ENCODE data around the gene GIPC3. TPM values are rescaled to one million over a fixed set of nuclear protein-coding genes. Genes with fewer than 3 reads are reported as not detected.

GIPC3 gene
- total RNA-seq, 1 experiment from 2014 or later, result 0.34 TPM

DNA sequence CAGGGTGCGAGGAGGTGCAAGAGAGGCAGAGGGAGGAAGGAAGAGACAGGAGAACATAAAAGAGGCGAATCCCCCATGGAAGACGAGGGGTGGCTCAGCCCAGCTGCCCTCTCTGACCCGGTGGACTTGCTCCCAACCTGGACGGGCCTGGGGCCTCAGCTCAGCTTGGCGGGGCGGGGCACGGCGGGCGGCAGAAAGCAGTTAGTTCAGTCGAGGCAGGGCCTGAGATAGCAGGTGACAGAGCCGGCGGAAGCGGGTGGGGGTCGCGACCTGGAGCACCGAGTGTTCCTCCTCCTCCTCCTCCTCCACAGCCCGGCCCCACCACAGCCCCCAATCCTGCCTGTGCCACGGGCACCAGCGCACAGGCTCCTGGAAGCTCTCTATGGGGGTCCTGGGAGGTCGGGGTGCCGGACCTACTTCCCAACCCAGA is 48.3 kb downstream of the GIPC3 start:
- CTCF ChIA-PET, result no interaction called here

DNA sequence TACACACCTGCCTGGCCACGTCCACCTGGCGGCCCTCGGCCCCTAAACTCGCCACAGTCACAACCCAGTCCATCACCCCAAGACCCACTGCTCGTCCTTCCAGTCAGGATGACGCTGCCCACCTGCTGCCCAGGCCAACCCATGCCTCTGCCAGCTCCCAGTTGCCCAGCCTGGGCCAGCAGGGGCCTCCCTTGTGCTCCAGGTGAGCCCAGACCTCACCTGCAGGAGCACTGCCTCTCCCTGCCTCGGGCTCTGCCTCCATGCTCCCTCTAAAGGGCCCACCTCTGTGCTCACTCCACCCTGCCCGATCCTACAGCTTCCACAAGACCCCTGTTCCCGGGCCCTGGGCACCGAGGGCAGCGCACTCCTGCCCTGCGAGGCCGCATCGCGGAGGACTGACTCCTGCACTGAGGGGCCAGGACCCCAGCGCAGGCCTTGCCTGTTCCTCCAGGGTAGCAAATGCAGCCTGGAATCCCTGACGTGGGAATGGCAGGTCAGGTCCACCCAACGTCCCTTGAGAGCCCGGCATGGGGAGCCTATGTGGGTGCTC is 49.3 kb downstream of the GIPC3 start:
- no peaks in the 10 kb centered on the region for H3K9me3 ChIP-seq (ENCODE audit: low read depth, low read length, poor library complexity, severe bottlenecking)
- H3K36me3 ChIP-seq (ENCODE audit: insufficient read depth, low read length, poor library complexity, severe bottlenecking), result peaks cover 11% of the 10 kb centered on the region
- ChIA-PET POLR2A (ENCODE audit: low non-redundant PET) (no interaction called here), CTCF (interaction anchor here (0.7 kb wide), 1 partner anchor 51 kb away, joined by 3 read pairs; no protein-coding TSS in a partner anchor)
- TF ChIP-seq, protein P1, sequence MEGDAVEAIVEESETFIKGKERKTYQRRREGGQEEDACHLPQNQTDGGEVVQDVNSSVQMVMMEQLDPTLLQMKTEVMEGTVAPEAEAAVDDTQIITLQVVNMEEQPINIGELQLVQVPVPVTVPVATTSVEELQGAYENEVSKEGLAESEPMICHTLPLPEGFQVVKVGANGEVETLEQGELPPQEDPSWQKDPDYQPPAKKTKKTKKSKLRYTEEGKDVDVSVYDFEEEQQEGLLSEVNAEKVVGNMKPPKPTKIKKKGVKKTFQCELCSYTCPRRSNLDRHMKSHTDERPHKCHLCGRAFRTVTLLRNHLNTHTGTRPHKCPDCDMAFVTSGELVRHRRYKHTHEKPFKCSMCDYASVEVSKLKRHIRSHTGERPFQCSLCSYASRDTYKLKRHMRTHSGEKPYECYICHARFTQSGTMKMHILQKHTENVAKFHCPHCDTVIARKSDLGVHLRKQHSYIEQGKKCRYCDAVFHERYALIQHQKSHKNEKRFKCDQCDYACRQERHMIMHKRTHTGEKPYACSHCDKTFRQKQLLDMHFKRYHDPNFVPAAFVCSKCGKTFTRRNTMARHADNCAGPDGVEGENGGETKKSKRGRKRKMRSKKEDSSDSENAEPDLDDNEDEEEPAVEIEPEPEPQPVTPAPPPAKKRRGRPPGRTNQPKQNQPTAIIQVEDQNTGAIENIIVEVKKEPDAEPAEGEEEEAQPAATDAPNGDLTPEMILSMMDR (conservative IDR thresholded peaks at IDR 0.05; ENCODE audit: low read depth, low read length), result no peak
- TF ChIP-seq EZH2 (IDR thresholded peaks at IDR 0.05; ENCODE audit: borderline replicate concordance, low read depth, low read length, poor library complexity, severe bottlenecking), result no peak
- no peak for DNase-seq (ENCODE audit: low spot score)
- intact Hi-C loops (cut with micrococcal nuclease; ENCODE audit: unreplicated experiment), result no loop called here
- BruUV-seq (replicated peaks), result no TSS peak
- H3K27me3 ChIP-seq (replicated peaks; ENCODE audit: insufficient read depth, low read depth, low read length, poor library complexity), result no peaks in the 10 kb centered on the region
- H3K27ac ChIP-seq (ENCODE audit: low read depth, low read length, poor library complexity, severe bottlenecking), result no peak overlapping the region
- no peaks in the 10 kb centered on the region for H3K4me1 ChIP-seq (ENCODE audit: insufficient read depth, low read length, poor library complexity, severe bottlenecking)
- H3K4me3 ChIP-seq (ENCODE audit: low read depth, low read length, poor library complexity, severe bottlenecking), result no peak overlapping the region

More for the DNA sequence above, 48.3 kb downstream of the GIPC3 start:
- intact Hi-C loops (cut with micrococcal nuclease; ENCODE audit: unreplicated experiment), result no loop called here
- TF ChIP-seq, protein P1 (conservative IDR thresholded peaks at IDR 0.05; ENCODE audit: low read depth, low read length), result no peak
- no peak for TF ChIP-seq EZH2 (IDR thresholded peaks at IDR 0.05; ENCODE audit: borderline replicate concordance, low read depth, low read length, poor library complexity, severe bottlenecking)
- Histone ChIP-seq H3K9me3 (ENCODE audit: low read depth, low read length, poor library complexity, severe bottlenecking) (no peaks in the 10 kb centered on the region), H3K27me3 (replicated peaks; ENCODE audit: insufficient read depth, low read depth, low read length, poor library complexity) (no peaks in the 10 kb centered on the region), H3K4me3 (ENCODE audit: low read depth, low read length, poor library complexity, severe bottlenecking) (no peak overlapping the region), H3K4me1 (ENCODE audit: insufficient read depth, low read length, poor library complexity, severe bottlenecking) (no peaks in the 10 kb centered on the region), H3K36me3 (ENCODE audit: insufficient read depth, low read length, poor library complexity, severe bottlenecking) (peaks cover 11% of the 10 kb centered on the region), H3K27ac (ENCODE audit: low read depth, low read length, poor library complexity, severe bottlenecking) (no peak overlapping the region)
- no peak for DNase-seq (ENCODE audit: low spot score)
- POLR2A ChIA-PET (ENCODE audit: low non-redundant PET), result no interaction called here
- no TSS peak for BruUV-seq (replicated peaks)

DNA sequence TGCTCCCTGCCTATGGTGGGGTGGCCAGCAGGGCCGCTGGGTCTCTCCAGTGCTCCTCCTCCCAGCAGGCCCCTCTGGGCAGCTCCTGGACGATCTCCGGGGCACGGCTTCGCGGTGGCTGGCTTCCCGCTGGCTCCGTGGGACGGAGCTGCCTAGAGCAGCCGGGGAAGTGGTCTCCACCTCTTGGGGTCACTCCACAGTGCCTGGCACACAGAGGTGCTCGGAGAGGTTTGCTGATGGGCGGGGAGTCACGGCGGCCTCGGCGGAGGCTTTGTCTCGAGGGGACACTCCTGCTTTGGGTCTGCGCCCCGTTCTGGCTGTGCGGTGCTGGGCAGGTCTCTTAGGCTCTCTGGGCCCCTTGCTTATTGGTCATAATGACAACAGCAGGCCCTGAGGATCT is 51.2 kb downstream of the GIPC3 start:
- Histone ChIP-seq H3K4me1 (ENCODE audit: insufficient read depth, low read length, poor library complexity, severe bottlenecking) (no peaks in the 10 kb centered on the region), H3K4me3 (ENCODE audit: low read depth, low read length, poor library complexity, severe bottlenecking) (no peak overlapping the region), H3K36me3 (ENCODE audit: insufficient read depth, low read length, poor library complexity, severe bottlenecking) (peaks cover 11% of the 10 kb centered on the region), H3K27me3 (replicated peaks; ENCODE audit: insufficient read depth, low read depth, low read length, poor library complexity) (no peaks in the 10 kb centered on the region), H3K9me3 (ENCODE audit: low read depth, low read length, poor library complexity, severe bottlenecking) (no peaks in the 10 kb centered on the region), H3K27ac (ENCODE audit: low read depth, low read length, poor library complexity, severe bottlenecking) (no peak overlapping the region)
- POLR2A ChIA-PET (ENCODE audit: low non-redundant PET), result no interaction called here
- TF ChIP-seq, protein P1 (conservative IDR thresholded peaks at IDR 0.05; ENCODE audit: low read depth, low read length), result no peak
- TF ChIP-seq EZH2 (IDR thresholded peaks at IDR 0.05; ENCODE audit: borderline replicate concordance, low read depth, low read length, poor library complexity, severe bottlenecking), result no peak
- DNase-seq (ENCODE audit: low spot score), result no peak
- intact Hi-C loops (cut with micrococcal nuclease; ENCODE audit: unreplicated experiment), result no loop called here
- CTCF ChIA-PET, result no interaction called here
- BruUV-seq (replicated peaks), result no TSS peak
